Fibroblast of pulmonary artery (primary cell): ENCODE results near the gene IFT43.

Experiments used
- DNase-seq: peaks from one replicate; pipeline ENCODE4 v3.0.0-alpha.2; 2010; ENCODE audit warnings: low read depth
- H3K4me3 ChIP-seq: replicated peaks from 2 replicates; pipeline ENCODE4 v1.5.1; 2011; ENCODE audit warnings: low read depth, mild to moderate bottlenecking, control low read depth, low read length, moderate library complexity
- CTCF ChIP-seq: IDR thresholded peaks from 2 replicates; pipeline ENCODE4 v1.5.1; 2011; ENCODE audit warnings: mild to moderate bottlenecking, control low read depth, low read length, inconsistent platforms; ENCODE audit errors: missing control alignments

IFT43 gene

GRCh38 chr14:76065519-76065918 is 80.0 kb downstream of the IFT43 start:
- H3K4me3 ChIP-seq = no peak overlapping the region
- no peak for DNase-seq
- no peak for TF ChIP-seq CTCF

- no peak for DNase-seq
- no peak overlapping the region for H3K4me3 ChIP-seq
- no peak for TF ChIP-seq CTCF
These were observed 82.0 kb downstream of the IFT43 start for GRCh38 chr14:76067536-76067935.

GRCh38 chr14:76073717-76074116 is 88.2 kb downstream of the IFT43 start:
- no peak for DNase-seq
- no peak overlapping the region for H3K4me3 ChIP-seq
- no peak for TF ChIP-seq CTCF

- no peak for DNase-seq
- H3K4me3 ChIP-seq = no peak overlapping the region
- no peak for TF ChIP-seq CTCF
These were observed 91.8 kb downstream of the IFT43 start for GRCh38 chr14:76077340-76077739.

GRCh38 chr14:76078501-76078900 is 92.9 kb downstream of the IFT43 start:
- no peak for DNase-seq
- no peak overlapping the region for H3K4me3 ChIP-seq
- TF ChIP-seq CTCF = no peak

- no peak overlapping the region for H3K4me3 ChIP-seq
- DNase-seq = no peak
- no peak for TF ChIP-seq CTCF
These were observed 94.5 kb downstream of the IFT43 start for GRCh38 chr14:76080025-76080424.

GRCh38 chr14:76080471-76080870 is 94.9 kb downstream of the IFT43 start:
- no peak for TF ChIP-seq CTCF
- no peak for DNase-seq
- no peak overlapping the region for H3K4me3 ChIP-seq
